Osteoblast (primary cell): ENCODE results near the gene TTN. TPM values are rescaled to one million over a fixed set of nuclear protein-coding genes. Genes with fewer than 3 reads are reported as not detected.
"Not testable (repeated sequence)": the region's sequence is repeated elsewhere in the genome, so short reads cannot be mapped to it uniquely, and the experiment has no call there.

Experiments used
- DNase-seq: peaks from one replicate; pipeline ENCODE4 v3.0.0; 2011; ENCODE audit warnings: low spot score, mixed read lengths; ENCODE audit not compliant: insufficient read length; ENCODE audit errors: missing footprints
- H2AFZ ChIP-seq: 2 replicates; pipeline ENCODE4 v1.6.0; 2011; ENCODE audit warnings: mild to moderate bottlenecking, low read length
- H3K27ac ChIP-seq: 2 replicates; pipeline ENCODE4 v1.5.1; 2011; ENCODE audit warnings: mild to moderate bottlenecking, low read depth, low read length, moderate library complexity
- H3K27me3 ChIP-seq: 2 replicates; pipeline ENCODE4 v1.6.0; 2012; ENCODE audit warnings: mild to moderate bottlenecking, control low read depth, inconsistent platforms, low read length, moderate library complexity; ENCODE audit not compliant: insufficient read depth
- H3K36me3 ChIP-seq: 2 replicates; pipeline ENCODE4 v1.5.1; 2011; ENCODE audit warnings: mild to moderate bottlenecking, low read length, control low read depth, moderate library complexity; ENCODE audit not compliant: insufficient read depth
- H3K4me1 ChIP-seq: 2 replicates; pipeline ENCODE4 v1.5.1; 2011; ENCODE audit warnings: mild to moderate bottlenecking, low read length, control low read depth, moderate library complexity; ENCODE audit not compliant: insufficient read depth
- H3K4me2 ChIP-seq: 2 replicates; pipeline ENCODE4 v1.6.0; 2011; ENCODE audit warnings: mild to moderate bottlenecking, low read length; ENCODE audit not compliant: insufficient read depth
- H3K4me3 ChIP-seq: fragments of 200-600 bp; sonication (generic); 3 replicates; pipeline ENCODE4 v1.5.1; 2012; ENCODE audit warnings: mild to moderate bottlenecking, low read length, inconsistent platforms; ENCODE audit not compliant: insufficient read depth
- H3K79me2 ChIP-seq: 2 replicates; pipeline ENCODE4 v1.6.0; 2012; ENCODE audit warnings: mild to moderate bottlenecking, low read length, control low read depth, inconsistent platforms; ENCODE audit not compliant: insufficient read depth
- H3K9me3 ChIP-seq: 2 replicates; pipeline ENCODE4 v1.5.1; 2011; ENCODE audit warnings: low read depth, low read length, control low read depth
- H4K20me1 ChIP-seq: 2 replicates; pipeline ENCODE4 v1.6.0; 2012; ENCODE audit warnings: mild to moderate bottlenecking, low read length, control low read depth; ENCODE audit not compliant: insufficient read depth
- CTCF ChIP-seq: IDR thresholded peaks from 2 replicates; pipeline ENCODE4 v1.5.1; 2011; ENCODE audit warnings: mild to moderate bottlenecking, low read depth, low read length, moderate library complexity; ENCODE audit errors: extremely low read depth
- total RNA-seq: library from RNA; depleted of rRNA; stranded (reverse); fragments of >200 nt; gene quantifications from 2 replicates; pipeline ENCODE4 v1.2.3, GENCODE V29; 2012

Gene TTN
- total RNA-seq, 1 donor, result under 0.01 TPM

- H3K4me1 ChIP-seq, result peaks cover 3% of the 10 kb centered on the region
- no peak overlapping the region for H3K4me2 ChIP-seq
- no peak for DNase-seq
- no peak overlapping the region for H3K27ac ChIP-seq
- no peak for TF ChIP-seq CTCF
- no peaks in the 10 kb centered on the region for H4K20me1 ChIP-seq
- H3K27me3 ChIP-seq, result no peaks in the 10 kb centered on the region
- peaks cover 77% of the 10 kb centered on the region for H3K79me2 ChIP-seq
- H2AFZ ChIP-seq, result no peak overlapping the region
- no peaks in the 10 kb centered on the region for H3K9me3 ChIP-seq
- peaks cover 15% of the 10 kb centered on the region for H3K36me3 ChIP-seq
- H3K4me3 ChIP-seq, result no peak overlapping the region
Measured at GRCh38 chr2:178528647-178529046, 278.6 kb downstream of the TTN start.

- no peak overlapping the region for H3K4me2 ChIP-seq
- no peak overlapping the region for H2AFZ ChIP-seq
- H3K36me3 ChIP-seq, result peaks cover 13% of the 10 kb centered on the region
- no peaks in the 10 kb centered on the region for H4K20me1 ChIP-seq
- peaks cover 3% of the 10 kb centered on the region for H3K4me1 ChIP-seq
- no peak for DNase-seq
- H3K79me2 ChIP-seq, result peaks cover 73% of the 10 kb centered on the region
- no peaks in the 10 kb centered on the region for H3K9me3 ChIP-seq
- H3K27me3 ChIP-seq, result no peaks in the 10 kb centered on the region
- no peak overlapping the region for H3K27ac ChIP-seq
- TF ChIP-seq CTCF, result no peak
- H3K4me3 ChIP-seq, result no peak overlapping the region
Measured at GRCh38 chr2:178527592-178527991, 279.6 kb downstream of the TTN start.

- Histone ChIP-seq H3K27ac (no peak overlapping the region), H3K4me1 (peaks cover 3% of the 10 kb centered on the region), H3K4me2 (no peak overlapping the region), H4K20me1 (no peaks in the 10 kb centered on the region), H3K9me3 (no peaks in the 10 kb centered on the region), H3K4me3 (no peak overlapping the region), H3K27me3 (no peaks in the 10 kb centered on the region), H3K36me3 (peaks cover 2% of the 10 kb centered on the region), H2AFZ (no peak overlapping the region), H3K79me2 (peaks cover 60% of the 10 kb centered on the region)
- DNase-seq, result no peak
- TF ChIP-seq CTCF, result no peak
Measured at GRCh38 chr2:178526256-178526655, 281.0 kb downstream of the TTN start.

- H3K36me3 ChIP-seq, H3K4me1 ChIP-seq, H4K20me1 ChIP-seq, H3K9me3 ChIP-seq, H3K27me3 ChIP-seq, H3K4me2 ChIP-seq, H2AFZ ChIP-seq, DNase-seq, H3K27ac ChIP-seq, H3K4me3 ChIP-seq: not testable (repeated sequence)
- peaks cover 52% of the 10 kb centered on the region for H3K79me2 ChIP-seq
Measured at GRCh38 chr2:178525460-178525859, 281.8 kb downstream of the TTN start.

- not testable (repeated sequence) for H3K36me3 ChIP-seq, H4K20me1 ChIP-seq, H2AFZ ChIP-seq, H3K4me1 ChIP-seq, DNase-seq, H3K4me2 ChIP-seq, H3K4me3 ChIP-seq, H3K27me3 ChIP-seq, H3K9me3 ChIP-seq, H3K27ac ChIP-seq
- peaks cover 48% of the 10 kb centered on the region for H3K79me2 ChIP-seq
Measured at GRCh38 chr2:178525010-178525409, 282.2 kb downstream of the TTN start.
